NCI-H2171 (cell line): ENCODE data around the gene LRRC19.

Source experiments
- DNase-seq: peaks from one replicate; lab custom pipeline; 2025; lab: John Stamatoyannopoulos, UW

LRRC19 gene

GRCh38 chr9:27005491-27005890 lies at the start of gene LRRC19:
Gene LRRC19 (minus strand): TSS chr9:27005672. CDS start chr9:26999694, 5,978 bp downstream.
- no peak for DNase-seq

- DNase-seq = no peak
These were observed 49.4 kb upstream of the LRRC19 start for GRCh38 chr9:27054841-27055240.

GRCh38 chr9:27054125-27054524 lies 48.7 kb upstream of the LRRC19 start:
- DNase-seq = no peak

- no peak for DNase-seq
These were observed 48.0 kb upstream of the LRRC19 start for GRCh38 chr9:27053369-27054022.

- no peak for DNase-seq
These were observed 41.7 kb upstream of the LRRC19 start for GRCh38 chr9:27047136-27047535.

GRCh38 chr9:27043176-27043575 lies 37.7 kb upstream of the LRRC19 start:
- DNase-seq = no peak

GRCh38 chr9:27042476-27042875 lies 37.0 kb upstream of the LRRC19 start:
- no peak for DNase-seq

GRCh38 chr9:27041746-27042145 lies 36.3 kb upstream of the LRRC19 start:
- no peak for DNase-seq

GRCh38 chr9:27037499-27037898 lies 32.0 kb upstream of the LRRC19 start:
- no peak for DNase-seq

GRCh38 chr9:27033815-27034403 lies 28.4 kb upstream of the LRRC19 start:
- DNase-seq = no peak

- no peak for DNase-seq
These were observed 23.7 kb upstream of the LRRC19 start for GRCh38 chr9:27029186-27029585.

GRCh38 chr9:27022920-27023319 lies 17.4 kb upstream of the LRRC19 start:
- DNase-seq = no peak

- no peak for DNase-seq
These were observed 14.1 kb upstream of the LRRC19 start for GRCh38 chr9:27019589-27019988.

GRCh38 chr9:27003426-27004077 lies 1.9 kb downstream of the LRRC19 start:
- DNase-seq = no peak

GRCh38 chr9:26995810-26996209 lies 9.7 kb downstream of the LRRC19 start:
- no peak for DNase-seq

GRCh38 chr9:26983340-26983739 lies 22.1 kb downstream of the LRRC19 start:
- no peak for DNase-seq

- no peak for DNase-seq
These were observed 29.5 kb downstream of the LRRC19 start for GRCh38 chr9:26975728-26976707.

- DNase-seq = no peak
These were observed 30.5 kb downstream of the LRRC19 start for GRCh38 chr9:26974927-26975326.

GRCh38 chr9:26973989-26974388 lies 31.5 kb downstream of the LRRC19 start:
- no peak for DNase-seq

- DNase-seq = no peak
These were observed 33.8 kb downstream of the LRRC19 start for GRCh38 chr9:26971721-26972120.

GRCh38 chr9:26956860-26957233 lies 48.6 kb downstream of the LRRC19 start:
- no peak for DNase-seq
